ENCODE results near the gene RRP15. TPM values are rescaled to one million over a fixed set of nuclear protein-coding genes. Genes with fewer than 3 reads are reported as not detected.

The RRP15 gene
- total RNA-seq, 2 donors from 2014 or later = 4.1 TPM

GRCh38 chr1:218352075-218352438 lies 67.0 kb downstream of the RRP15 start:
- no peaks in the 10 kb centered on the region for H3K4me1 ChIP-seq (replicated peaks)
- H3K9me3 ChIP-seq = no peaks in the 10 kb centered on the region
- intact Hi-C loops (cut with DNase I) = loop anchor here (10.0 kb wide), 1 partner anchor 533 kb away; no protein-coding TSS in a partner anchor
- WGBS = 89% methylated on average over 8 of the region's 8 CpGs
- no peaks in the 10 kb centered on the region for H3K27me3 ChIP-seq (replicated peaks; ENCODE audit: insufficient read depth)
- no peak overlapping the region for H3K4me3 ChIP-seq
- no peak for DNase-seq (ENCODE audit: low spot score)
- H3K27ac ChIP-seq = peak overlapping the region; percentile 35 to 50
- H3K36me3 ChIP-seq = no peaks in the 10 kb centered on the region
- no peak for TF ChIP-seq CTCF (IDR thresholded peaks at IDR 0.05)
- no peak for TF ChIP-seq POLR2A (IDR thresholded peaks at IDR 0.05)
- TF ChIP-seq POLR2AphosphoS5 (IDR thresholded peaks at IDR 0.05) = no peak

GRCh38 chr1:218353656-218354055 lies 68.6 kb downstream of the RRP15 start:
- Histone ChIP-seq H3K9me3 (no peaks in the 10 kb centered on the region), H3K4me3 (no peak overlapping the region), H3K36me3 (no peaks in the 10 kb centered on the region), H3K4me1 (replicated peaks) (no peaks in the 10 kb centered on the region), H3K27ac (no peak overlapping the region), H3K27me3 (replicated peaks; ENCODE audit: insufficient read depth) (no peaks in the 10 kb centered on the region)
- DNase-seq (ENCODE audit: low spot score) = no peak
- TF ChIP-seq POLR2AphosphoS5 (IDR thresholded peaks at IDR 0.05) (no peak), POLR2A (IDR thresholded peaks at IDR 0.05) (no peak), CTCF (IDR thresholded peaks at IDR 0.05) (no peak)
- intact Hi-C loops (cut with DNase I) = loop anchor here (10.0 kb wide), 1 partner anchor 531 kb away; no protein-coding TSS in a partner anchor
- WGBS = 97% methylated on average over 4 of the region's 4 CpGs

- Histone ChIP-seq H3K4me3 (no peak overlapping the region), H3K9me3 (no peaks in the 10 kb centered on the region), H3K4me1 (replicated peaks) (no peaks in the 10 kb centered on the region), H3K36me3 (no peaks in the 10 kb centered on the region), H3K27ac (no peak overlapping the region), H3K27me3 (replicated peaks; ENCODE audit: insufficient read depth) (no peaks in the 10 kb centered on the region)
- WGBS = 34% methylated on average over 4 of the region's 4 CpGs
- intact Hi-C loops (cut with DNase I) = loop anchor here (10.0 kb wide), 1 partner anchor 530 kb away; no protein-coding TSS in a partner anchor
- TF ChIP-seq POLR2AphosphoS5 (IDR thresholded peaks at IDR 0.05) (no peak), POLR2A (IDR thresholded peaks at IDR 0.05) (no peak), CTCF (IDR thresholded peaks at IDR 0.05) (no peak)
- no peak for DNase-seq (ENCODE audit: low spot score)
These were observed 70.2 kb downstream of the RRP15 start for GRCh38 chr1:218355278-218355677.

GRCh38 chr1:218357211-218357892 lies 72.3 kb downstream of the RRP15 start:
- no peaks in the 10 kb centered on the region for H3K27me3 ChIP-seq (replicated peaks; ENCODE audit: insufficient read depth)
- H3K36me3 ChIP-seq = no peaks in the 10 kb centered on the region
- TF ChIP-seq POLR2A (IDR thresholded peaks at IDR 0.05) (no peak), CTCF (IDR thresholded peaks at IDR 0.05) (no peak), POLR2AphosphoS5 (IDR thresholded peaks at IDR 0.05) (no peak)
- WGBS = 74% methylated on average over 10 of the region's 10 CpGs
- H3K4me1 ChIP-seq (replicated peaks) = no peaks in the 10 kb centered on the region
- DNase-seq (ENCODE audit: low spot score) = no peak
- no peak overlapping the region for H3K4me3 ChIP-seq
- no peaks in the 10 kb centered on the region for H3K9me3 ChIP-seq
- intact Hi-C loops (cut with DNase I) = loop anchor here (10.0 kb wide), 1 partner anchor 527 kb away; no protein-coding TSS in a partner anchor
- no peak overlapping the region for H3K27ac ChIP-seq

- TF ChIP-seq POLR2AphosphoS5 (IDR thresholded peaks at IDR 0.05) = no peak
- TF ChIP-seq CTCF (IDR thresholded peaks at IDR 0.05) = no peak
- TF ChIP-seq POLR2A (IDR thresholded peaks at IDR 0.05) = no peak
- H3K36me3 ChIP-seq = no peaks in the 10 kb centered on the region
- H3K27me3 ChIP-seq (replicated peaks; ENCODE audit: insufficient read depth) = no peaks in the 10 kb centered on the region
- no peaks in the 10 kb centered on the region for H3K4me1 ChIP-seq (replicated peaks)
- H3K9me3 ChIP-seq = no peaks in the 10 kb centered on the region
- DNase-seq (ENCODE audit: low spot score) = no peak
- WGBS = 48% methylated on average over 3 of the region's 3 CpGs
- H3K27ac ChIP-seq = no peak overlapping the region
- intact Hi-C loops (cut with DNase I) = loop anchor here (10.0 kb wide), 1 partner anchor 527 kb away; no protein-coding TSS in a partner anchor
- H3K4me3 ChIP-seq = no peak overlapping the region
These were observed 72.8 kb downstream of the RRP15 start for GRCh38 chr1:218357893-218358232.

All from prostate gland (tissue), 2 donors.